NCI-H2029 treated with DMSO at 0.1 percent for 48 hours (cell line): ENCODE data around the gene ELL.

ENCODE experiments used
- DNase-seq: peaks from one replicate; lab custom pipeline; 2025; lab: John Stamatoyannopoulos, UW

The ELL gene

DNA sequence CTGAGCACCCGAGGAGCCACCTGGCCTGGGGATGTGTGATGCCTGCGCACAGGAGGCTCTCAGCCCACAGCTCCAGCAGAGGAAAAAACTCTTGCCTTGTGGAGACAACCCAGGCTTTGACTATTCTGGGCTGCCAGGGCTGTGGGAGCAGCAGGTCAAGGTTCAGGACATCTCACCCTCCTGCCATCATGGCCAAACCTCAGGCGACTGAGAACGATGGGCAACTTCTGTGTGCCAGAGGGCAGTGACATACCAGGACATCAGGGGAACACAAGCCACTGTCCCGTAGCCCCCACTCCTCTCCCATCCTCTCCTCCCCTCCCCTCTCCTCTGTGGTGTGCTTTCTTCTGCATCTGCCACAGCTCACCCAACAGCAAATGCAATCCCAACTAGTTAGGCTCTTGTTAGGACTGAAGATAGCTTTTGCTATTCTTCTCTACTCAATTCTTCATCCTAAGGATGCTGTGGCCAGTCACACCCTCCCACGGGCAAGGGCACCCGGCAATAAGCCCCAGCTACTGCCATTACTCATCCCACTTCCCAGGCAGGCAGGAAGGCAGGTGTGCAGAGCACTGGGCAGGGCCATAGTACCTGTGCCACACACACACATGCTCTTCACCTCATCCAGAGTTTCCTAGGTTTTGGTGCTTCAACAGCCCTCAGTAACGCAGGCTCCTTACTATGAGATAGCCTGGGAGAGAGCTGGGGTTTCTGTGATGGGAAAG is 16.8 kb downstream of the ELL start:
- DNase-seq: no peak

DNA sequence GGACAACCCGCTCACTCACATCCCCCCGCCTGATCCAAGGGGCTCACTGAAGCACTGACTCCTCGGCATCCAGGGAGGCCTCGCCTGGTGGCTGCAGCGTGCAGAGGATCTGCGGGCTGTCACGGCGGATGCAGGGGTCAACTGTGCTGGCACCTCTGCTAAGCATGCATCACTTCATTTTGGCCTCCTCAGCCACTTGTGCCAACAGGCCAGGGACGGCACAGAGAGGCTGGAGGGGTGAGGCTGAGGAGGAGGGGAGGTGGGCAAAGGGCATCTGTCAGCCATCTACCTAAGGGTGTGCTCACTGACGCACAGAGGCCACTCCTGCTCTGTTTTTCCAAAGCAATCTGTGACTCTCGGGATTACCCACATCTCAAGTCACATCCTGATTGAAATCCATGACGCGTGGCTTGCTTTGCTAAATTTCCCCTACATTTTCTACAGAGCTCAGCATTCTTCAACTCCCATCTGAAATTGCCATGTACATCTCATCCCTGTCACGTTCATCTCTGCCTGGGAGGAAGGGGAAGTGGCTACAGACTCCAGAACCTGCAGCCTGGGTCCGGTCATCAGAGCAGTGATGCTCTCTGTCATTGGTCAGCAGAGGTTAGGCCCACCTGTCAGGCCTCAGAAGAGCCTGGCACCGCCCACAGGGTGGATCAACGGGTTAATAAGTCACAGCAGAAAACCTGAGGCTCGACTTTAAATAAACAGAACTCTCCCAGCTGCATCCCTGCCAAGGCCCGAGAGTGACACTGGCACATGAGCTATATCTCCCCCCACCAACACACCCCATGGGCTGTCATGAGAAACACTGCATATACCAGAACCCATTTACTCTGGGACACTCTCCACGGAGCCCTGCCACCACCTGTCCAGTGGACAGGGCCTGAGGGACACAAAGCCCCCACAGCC is 17.6 kb downstream of the ELL start:
- DNase-seq: no peak

DNA sequence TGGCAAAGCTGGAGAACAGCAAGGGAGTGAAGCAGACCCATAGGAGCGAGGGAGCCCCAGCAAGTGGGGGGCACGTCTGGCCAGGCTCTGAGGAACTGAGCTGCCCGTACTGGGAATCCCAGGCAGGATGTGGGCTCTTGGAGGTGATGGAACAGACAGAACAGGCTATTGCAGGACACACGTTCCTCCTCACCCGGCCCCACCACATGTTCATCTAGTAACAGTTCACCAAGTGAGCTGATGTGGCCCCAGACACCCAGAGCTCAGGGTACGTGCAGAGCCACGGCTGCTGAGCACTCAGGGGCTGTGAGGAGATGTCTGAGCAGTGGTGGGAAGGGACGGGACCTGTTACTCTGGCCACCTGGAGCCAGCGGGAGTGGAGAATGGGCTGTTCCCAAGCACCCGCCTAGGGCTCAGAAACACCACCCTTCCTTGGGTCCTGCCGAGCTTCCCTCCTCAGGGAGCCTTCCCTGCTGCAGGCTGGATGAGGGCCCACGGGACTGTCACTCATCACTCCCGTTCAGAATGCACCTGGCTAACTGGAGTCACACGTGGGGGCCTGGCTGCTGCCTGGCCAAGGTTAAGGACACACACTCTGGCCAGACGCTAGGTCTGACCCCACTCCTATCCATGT is 18.4 kb downstream of the ELL start:
- no peak for DNase-seq

DNA sequence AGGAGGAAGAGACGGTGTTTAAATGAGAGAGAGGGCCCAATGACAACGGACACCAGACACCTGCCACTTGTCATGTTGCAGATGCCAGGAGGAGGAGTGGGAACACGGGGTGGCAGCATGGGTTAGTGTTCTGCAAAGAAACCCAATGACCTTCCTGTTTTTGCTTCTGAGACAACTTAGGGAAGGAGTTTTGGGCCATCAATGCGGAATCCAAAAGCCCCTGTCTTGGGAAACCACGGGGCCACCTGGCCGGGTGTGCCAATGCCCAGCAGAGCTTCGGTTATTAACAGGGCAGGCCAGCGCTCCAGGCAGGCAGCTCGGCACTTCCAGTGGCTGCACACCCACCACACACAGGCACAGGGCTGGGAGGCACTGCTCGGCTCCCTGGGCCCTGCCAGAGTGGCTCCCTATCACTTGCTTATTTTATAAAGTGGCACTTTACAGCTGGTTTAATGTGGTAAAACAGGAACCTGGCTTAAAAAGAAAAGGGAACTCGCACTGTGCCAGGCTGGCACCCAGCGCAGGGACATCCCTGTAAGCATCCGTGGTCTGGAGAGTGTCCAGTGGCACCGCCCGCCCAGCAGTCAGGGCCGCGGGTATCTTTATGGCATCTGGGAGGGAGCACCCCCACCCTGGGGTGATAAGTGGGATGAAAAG is 19.1 kb downstream of the ELL start:
- peak; percentile 58 for DNase-seq

DNA sequence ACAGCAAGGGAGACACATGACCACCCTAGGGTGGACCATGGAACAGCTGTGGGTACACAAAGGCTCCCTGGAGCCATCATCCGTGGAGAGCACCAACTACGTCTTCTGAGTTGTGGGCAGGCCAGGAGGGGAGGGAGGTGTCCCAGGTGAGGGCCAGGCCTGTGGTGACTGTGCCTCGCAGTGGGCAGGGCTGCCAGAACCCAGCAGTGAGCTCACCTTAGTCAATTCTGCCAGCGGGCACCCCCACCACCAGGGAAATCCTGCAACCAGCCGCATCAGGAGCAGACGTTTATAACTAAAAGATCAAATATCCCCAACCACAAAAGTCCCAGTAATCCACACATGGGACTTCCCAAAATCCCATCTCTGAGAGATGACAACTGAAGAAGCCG is 19.6 kb downstream of the ELL start:
- no peak for DNase-seq

DNA sequence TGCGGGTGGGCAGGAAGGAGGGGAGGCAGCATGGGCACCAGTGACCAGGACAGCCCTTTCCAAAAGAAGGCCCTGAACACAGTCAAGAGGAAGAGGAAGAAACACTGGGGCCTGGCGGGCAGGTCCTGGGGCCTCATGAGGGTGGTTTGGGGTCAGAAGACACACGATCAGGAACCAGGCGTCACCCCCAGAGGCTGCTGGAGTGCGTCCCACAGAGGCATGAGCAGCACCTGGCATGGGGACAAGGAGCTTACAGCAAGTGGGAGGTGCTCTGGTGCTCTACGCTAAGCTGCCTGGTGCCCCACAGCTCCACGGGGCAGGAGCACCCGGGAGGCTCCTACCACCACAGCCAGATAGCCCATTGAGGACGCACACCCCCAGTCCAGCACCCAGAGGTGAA is 20.0 kb downstream of the ELL start:
- no peak for DNase-seq

DNA sequence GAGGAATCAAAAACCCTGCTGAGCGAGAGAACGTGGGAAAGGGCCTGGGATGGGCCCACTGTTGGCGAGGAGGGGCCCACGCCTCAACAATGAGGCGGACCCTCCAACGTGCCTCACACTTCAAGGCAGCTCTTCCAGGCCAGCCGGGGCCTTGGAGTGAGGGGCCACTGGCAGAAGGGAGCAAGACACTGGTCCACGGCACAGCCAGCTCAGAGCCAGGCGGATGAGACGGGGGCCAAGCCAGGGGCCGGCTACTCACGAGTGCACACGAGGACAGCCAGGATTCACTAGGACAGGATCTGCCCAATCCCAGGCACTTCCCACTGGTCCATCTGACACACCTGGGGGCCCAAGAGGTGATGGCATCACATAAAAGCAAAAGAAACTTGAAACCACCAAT is 20.5 kb downstream of the ELL start:
- DNase-seq: no peak

DNA sequence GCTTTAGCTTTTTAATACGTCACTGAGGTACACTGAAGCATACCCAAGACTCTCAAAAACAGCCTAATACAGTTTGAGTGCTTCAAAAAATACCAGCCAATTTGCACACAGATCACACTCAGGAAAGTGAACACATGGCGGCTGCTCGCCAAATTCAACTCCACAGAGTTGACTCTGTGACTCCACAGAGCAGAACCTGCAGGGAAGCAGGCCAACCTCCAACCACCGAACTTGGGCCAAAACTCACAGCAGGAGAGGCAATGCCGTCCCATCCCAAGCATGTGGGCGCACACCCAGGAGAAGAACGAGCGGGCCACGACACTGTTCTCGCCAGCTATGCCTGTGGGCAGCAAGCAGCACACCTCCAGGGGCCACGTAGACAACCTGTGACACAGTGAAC is 21.1 kb downstream of the ELL start:
- DNase-seq: no peak

DNA sequence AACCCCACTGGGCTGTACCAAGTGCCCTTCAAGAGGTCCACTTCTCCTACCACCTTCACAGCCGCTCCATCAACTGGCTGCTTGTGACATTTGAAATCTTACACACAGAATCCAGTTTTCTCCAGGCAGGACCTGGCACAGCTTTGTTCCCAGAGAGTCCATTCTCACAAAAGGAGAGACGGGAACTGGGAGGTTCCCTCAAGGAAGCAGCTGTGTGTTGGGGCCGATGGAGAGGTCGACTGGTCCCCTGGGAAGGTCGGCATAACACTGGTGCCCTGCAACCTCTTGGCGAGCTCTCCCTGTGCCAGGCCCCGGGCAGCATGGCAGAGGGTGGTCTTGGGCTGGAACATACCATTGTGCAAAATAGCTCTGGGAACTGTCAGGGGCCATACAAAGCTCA is 21.5 kb downstream of the ELL start:
- no peak for DNase-seq

DNA sequence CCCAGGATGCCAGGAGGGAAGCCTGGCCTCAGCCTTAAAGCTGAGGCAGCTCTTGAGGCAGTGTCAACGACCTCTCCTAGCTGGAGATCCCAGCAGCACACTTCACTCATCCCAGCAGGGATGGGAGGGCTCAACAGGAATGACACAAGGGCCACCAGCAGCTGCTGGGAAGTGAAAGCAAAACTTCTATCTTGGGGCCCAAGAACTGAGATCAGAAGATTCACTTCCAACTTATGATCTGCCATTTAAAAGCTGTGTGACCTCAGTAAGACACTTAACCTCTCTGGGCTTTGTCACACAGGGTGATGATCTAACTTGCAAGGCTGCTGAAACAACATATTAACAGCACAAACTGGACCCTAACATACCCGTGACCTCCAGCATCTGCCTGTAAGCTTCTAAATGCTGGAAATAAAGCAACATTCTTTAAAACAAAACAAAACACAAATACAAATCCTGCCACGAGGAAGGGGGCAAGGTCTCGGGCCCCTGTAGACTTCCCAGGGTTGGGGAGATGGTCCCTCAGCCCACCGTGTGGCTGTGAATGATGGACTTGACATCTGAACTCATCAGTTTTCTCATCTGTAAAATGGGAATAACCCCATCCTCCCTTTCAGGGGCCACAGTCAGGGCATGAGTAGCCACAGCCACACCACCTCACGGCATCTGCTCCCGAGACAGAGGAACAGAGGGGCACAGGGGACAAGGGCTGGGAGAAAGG is 22.7 kb downstream of the ELL start:
- DNase-seq: no peak

DNA sequence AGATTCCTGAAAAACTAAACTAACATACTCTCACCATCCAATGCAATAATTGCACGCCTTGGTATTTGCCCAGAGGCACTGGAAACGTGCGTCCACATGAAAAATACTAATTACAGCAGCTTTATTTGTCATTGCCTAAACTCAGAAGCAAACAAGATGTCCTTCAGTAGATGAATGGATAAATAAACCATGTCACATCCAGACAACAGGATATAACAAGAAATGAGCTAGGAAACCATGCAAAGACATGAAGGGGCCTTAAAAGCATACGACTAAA is 25.0 kb downstream of the ELL start:
- DNase-seq: no peak

DNA sequence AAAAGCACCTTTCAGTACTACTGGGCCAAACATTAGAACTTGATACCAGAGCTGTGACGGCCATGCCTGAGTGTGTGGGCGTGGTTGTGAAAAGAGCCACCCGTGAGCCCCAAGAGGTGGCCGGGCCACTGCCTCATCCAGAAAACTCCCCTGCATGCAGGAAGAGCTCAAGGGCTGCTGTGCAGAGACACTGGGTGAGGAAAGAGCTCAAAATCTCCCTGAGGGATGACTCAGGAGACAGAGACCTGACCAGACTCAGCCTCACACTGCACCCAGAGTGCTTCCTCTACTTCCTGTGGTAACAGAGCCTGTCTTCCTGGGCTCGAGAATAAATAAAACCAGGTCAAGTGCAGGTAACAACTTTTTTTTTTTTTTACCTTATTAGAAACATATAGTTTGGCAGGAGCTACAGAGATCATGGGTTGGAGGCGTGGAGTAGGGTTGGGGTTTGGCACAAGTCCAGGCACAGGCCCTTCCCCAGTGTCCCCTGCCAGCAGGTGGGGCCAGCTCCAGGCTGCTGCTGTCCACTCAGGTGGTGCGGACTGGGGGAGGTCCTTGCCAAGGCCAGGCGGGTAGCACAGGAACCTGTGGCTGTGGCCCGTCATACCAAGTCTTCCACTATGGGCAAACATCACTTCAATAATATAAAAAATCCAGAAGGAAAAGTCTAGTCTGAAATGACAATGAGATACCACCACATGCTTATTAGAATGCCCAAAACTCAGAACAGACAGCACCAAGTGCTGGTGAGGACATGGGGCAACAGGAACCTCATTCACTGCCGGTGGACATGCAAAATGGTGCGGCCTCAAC is 25.5 kb downstream of the ELL start:
- peak; percentile 67 for DNase-seq

DNA sequence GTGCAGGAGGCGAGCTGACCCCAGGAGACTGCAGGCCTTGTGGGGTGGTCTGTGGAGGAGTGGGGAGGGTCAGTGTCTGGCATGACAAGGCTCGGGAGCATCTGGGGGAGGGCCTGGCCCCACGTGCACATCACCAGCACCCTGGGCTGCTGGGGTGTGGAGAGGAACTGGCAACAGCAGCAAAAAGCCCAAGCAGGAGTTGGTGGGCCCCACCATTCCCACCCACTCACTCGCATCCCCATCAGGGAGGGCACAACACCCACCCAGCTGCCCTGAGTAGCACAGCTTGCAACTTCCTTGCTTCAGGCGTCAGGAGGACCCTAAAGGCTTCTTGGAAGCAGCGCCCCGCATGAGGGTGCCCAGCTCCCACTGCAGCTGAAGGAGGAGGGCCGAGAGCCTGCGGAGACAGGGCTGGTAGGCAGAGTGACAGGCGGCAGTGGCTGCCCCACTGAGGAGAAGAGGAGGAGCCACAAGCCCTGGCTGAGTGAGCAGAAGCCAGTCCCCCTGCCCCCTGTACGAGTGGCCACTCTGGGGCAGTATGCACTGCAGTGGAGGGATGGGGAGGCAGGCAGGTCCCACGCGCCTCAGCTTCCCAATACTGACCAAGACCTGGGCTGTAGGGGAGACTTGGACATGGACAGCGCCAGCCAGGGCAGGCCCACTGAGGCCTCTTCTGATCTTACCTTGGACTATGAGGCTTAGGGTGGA is 26.5 kb downstream of the ELL start:
- no peak for DNase-seq

DNA sequence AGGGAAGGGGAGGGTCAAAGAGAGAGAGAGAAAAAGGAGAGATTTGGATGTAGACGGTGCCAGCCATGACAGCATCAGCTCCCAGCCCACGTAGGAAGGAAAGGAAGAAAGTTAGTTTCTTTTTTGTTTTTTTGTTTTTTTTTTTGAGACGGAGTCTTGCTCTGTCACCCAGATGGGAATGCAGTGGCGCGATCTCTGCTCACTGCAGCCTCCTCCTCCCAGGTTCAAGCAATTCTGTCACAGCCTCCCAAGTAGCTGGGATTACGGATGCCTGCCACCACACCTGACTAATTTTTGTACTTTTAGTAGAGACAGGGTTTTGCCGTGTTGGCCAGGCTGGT is 27.6 kb downstream of the ELL start:
- DNase-seq: no peak

DNA sequence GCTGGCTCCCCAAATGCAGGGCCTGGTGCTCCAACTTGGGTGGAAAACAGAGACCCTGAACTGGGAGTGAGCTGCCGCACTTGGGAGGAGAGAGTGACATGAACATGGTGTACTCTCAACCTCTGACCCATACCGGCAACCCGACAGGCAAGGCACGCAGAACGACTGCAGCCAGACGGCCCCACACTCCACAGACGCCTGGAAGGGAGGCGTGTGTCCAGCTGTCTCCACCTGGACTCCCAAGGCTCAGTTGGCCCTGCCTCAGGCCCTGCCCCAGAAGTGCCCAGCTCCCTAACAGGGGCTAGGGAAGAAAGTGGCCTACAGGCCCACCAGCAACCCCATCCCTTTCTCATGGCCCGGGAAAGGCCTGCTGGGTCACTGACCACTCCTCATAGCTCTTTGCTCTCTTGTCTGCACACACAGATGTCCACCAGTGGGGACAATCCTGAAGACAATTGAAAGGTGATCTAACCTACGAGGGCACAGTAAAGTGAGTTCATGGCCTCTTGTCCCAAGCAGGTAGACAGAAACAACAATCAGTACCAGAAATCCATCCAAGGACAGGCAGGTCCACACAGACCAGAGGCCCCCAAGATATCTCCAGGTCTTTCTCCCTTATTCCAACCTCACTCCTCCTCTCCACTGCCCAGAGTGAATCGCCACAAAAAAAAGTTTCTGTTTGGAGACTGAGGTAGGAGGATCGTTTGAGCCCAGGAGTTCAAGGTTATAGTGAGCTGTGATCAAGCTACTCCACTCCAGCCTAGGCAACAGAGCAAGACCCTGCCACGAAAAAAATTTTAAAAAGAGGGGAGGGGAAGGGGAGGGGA is 28.2 kb downstream of the ELL start:
- no peak for DNase-seq

DNA sequence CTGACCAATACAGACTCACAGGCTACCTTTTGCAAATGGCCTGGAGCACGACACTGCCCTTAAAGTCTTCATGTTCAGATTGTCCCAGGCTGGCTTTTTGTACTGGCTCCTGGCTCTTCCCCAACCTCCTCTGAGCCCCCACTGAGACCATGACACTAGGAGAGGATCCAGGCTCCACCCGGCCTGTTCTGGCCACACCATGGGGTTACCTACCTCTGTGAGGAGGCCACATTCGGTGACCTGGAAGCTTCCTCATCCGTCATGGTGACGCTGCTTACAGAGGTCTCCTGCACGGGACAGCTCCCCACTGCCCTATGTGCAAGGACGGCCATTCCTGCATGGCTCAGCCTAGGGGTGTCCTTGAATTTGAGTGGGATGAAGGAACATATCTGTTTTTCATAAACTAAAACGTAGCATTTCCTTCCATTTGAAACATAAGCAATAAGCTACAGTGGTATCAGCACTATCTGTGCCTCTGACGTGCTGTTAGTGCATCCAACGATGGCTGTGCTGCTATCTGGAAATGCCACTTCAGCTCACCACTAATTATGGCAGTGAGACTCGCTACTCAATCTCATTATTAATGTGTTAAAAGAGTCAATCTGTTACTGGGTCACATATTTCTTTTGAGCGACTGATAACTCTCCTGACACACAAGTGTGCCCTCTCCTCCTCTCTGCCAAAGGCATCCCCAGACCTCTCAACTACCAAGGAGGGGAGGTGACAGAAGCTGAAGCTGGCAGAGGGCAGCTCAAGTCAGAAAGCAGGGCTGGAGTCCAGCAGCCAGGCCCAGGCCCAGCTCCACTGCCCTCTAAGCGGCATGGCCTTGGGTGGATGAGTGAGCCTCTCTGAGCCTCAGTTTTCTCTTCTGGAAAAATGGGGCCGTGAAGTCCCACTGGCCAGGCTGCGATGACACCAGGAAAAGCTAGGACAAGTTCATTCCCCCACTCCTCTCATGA is 29.6 kb downstream of the ELL start:
- no peak for DNase-seq

DNA sequence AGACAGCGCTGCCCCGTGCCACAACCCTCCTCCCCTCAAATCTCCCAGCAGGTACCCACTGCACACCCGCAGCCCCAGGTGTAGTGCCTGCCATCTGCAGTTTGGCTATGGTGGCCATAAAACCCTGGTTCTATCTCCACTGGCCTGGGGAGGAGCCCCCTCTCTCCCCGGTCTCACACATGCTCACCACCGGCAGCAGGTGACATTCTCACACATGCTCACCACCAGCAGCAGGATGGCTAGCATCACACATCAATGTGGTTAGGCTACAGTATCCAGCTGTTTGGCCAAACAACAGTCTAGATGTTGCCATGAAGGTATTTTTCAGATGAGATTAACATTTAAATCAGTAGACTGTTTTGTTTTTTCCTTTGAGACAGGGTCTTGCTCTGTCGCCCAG is 31.1 kb downstream of the ELL start:
- no peak for DNase-seq

DNA sequence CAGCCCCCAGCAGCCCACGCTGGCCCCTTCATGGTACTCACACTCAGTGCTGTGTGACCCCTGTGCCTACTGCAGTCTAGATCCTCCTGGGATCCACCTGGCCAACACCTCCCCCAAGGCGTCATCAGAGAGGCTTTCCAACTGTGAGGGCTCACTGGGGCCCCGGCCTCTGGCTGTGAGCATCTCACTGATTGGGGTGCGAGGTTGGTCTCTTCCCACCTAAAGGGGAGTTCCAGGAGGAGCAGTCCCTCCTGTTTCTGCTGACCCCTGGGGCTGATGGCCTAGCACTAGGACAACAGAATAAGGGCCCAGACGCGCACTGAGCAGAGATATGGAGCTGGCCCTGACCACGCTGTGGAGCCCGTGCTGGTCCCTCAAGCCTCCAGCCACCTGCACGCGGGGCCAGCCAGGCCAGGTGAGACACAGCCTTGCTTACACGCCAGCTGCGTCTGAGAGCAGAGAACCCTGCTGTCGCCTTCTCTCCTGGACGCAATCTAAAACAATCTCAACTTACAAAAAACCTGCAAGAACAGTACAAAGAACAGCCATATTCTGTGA is 32.2 kb downstream of the ELL start:
- DNase-seq: no peak
